Keratinocyte (primary cell): Measurements from ENCODE around the gene C8G. TPM values are rescaled to one million over a fixed set of nuclear protein-coding genes. Genes with fewer than 3 reads are reported as not detected.

ENCODE experiments used
- DNase-seq: peaks from one replicate; pipeline ENCODE4 v3.0.0-alpha.2; 2011; ENCODE audit warnings: low read depth, missing footprints, low spot score
- FAIRE-seq: peaks from 2 replicates; lab custom pipeline; 2011; peaks lifted over from hg19 to GRCh38; lab: Jason Lieb, UNC
- H2AFZ ChIP-seq: 2 replicates; pipeline ENCODE4 v1.6.0; 2012; ENCODE audit warnings: low read length, control low read depth, inconsistent platforms; ENCODE audit not compliant: control insufficient read depth
- H3K27ac ChIP-seq: 2 replicates; pipeline ENCODE4 v1.5.1; 2011; ENCODE audit warnings: low read length; ENCODE audit not compliant: control insufficient read depth, insufficient read depth
- H3K27me3 ChIP-seq: 3 replicates; pipeline ENCODE4 v1.6.0; 2011; ENCODE audit warnings: low read length; ENCODE audit not compliant: control insufficient read depth, insufficient read depth; ENCODE audit errors: extremely low read depth
- H3K36me3 ChIP-seq, 2 experiments: 2 replicates in 1 of 2; 3 replicates in 1 of 2; pipeline ENCODE4 v1.5.1; 2011; ENCODE audit warnings: low read length in 2 of 2, mild to moderate bottlenecking in 1 of 2; ENCODE audit not compliant: control insufficient read depth in 2 of 2, insufficient read depth in 2 of 2; ENCODE audit errors: extremely low read depth in 1 of 2
- H3K4me1 ChIP-seq: 3 replicates; pipeline ENCODE4 v1.5.1; 2011; ENCODE audit warnings: low read length; ENCODE audit not compliant: control insufficient read depth, insufficient read depth; ENCODE audit errors: extremely low read depth
- H3K4me2 ChIP-seq: 3 replicates; pipeline ENCODE4 v1.6.0; 2011; ENCODE audit warnings: low read depth, low read length; ENCODE audit not compliant: control insufficient read depth, insufficient read depth; ENCODE audit errors: extremely low read depth
- H3K4me3 ChIP-seq, 3 experiments: fragments of 200-600 bp in 1 of 3; sonication (generic) in 1 of 3; 2 replicates in 2 of 3; 3 replicates in 1 of 3; pipeline ENCODE4 v1.5.1; 2011 to 2016; ENCODE audit warnings: low read length in 3 of 3, mild to moderate bottlenecking in 3 of 3, control low read depth in 2 of 3, inconsistent platforms in 1 of 3, low read depth in 1 of 3, mixed read lengths in 1 of 3, mixed run types in 1 of 3, moderate library complexity in 1 of 3; ENCODE audit not compliant: control insufficient read depth in 2 of 3, insufficient read depth in 2 of 3; ENCODE audit errors: extremely low read depth in 1 of 3
- H3K79me2 ChIP-seq: 2 replicates; pipeline ENCODE4 v1.6.0; 2012; ENCODE audit warnings: low read length; ENCODE audit not compliant: control insufficient read depth, insufficient read depth
- H3K9ac ChIP-seq: 3 replicates; pipeline ENCODE4 v1.6.0; 2011; ENCODE audit warnings: low read length; ENCODE audit not compliant: control insufficient read depth, insufficient read depth; ENCODE audit errors: extremely low read depth
- H3K9me1 ChIP-seq: 3 replicates; pipeline ENCODE4 v1.6.0; 2011; ENCODE audit warnings: low read length; ENCODE audit not compliant: control insufficient read depth, insufficient read depth; ENCODE audit errors: extremely low read depth
- H3K9me3 ChIP-seq: 2 replicates; pipeline ENCODE4 v1.5.1; 2012; ENCODE audit warnings: low read depth, low read length; ENCODE audit not compliant: control insufficient read depth
- H4K20me1 ChIP-seq: 3 replicates; pipeline ENCODE4 v1.6.0; 2011; ENCODE audit warnings: low read length; ENCODE audit not compliant: control insufficient read depth, insufficient read depth; ENCODE audit errors: extremely low read depth
- EZH2 ChIP-seq: IDR thresholded peaks from one replicate; pipeline ENCODE4 v1.6.1; 2012; ENCODE audit warnings: inconsistent platforms, mild to moderate bottlenecking, low read length, moderate library complexity
- dilution Hi-C: fragments of 300-500 bp; cut with MboI; formaldehyde crosslinking; loops from one replicate; pipeline ENCODE4 v1.7.0; 2020; ENCODE audit warnings: low sequenced_read_pairs; ENCODE audit not compliant: extremely low pct_ligation_motif_present
- polyA plus RNA-seq, 5 experiments: library from polyadenylated mRNA; depleted of rRNA in 3 of 5; stranded (reverse) in 3 of 5; stranded (forward) in 1 of 5; unstranded in 1 of 5; fragments of >200 nt; gene quantifications; 1 replicate in 1 of 5; 2 replicates in 3 of 5; 3 replicates in 1 of 5; pipeline versions ENCODE4 v1.2.1 to v1.2.3, GENCODE V29; 2011 to 2012; ENCODE audit warnings: missing spikeins in 2 of 5, low read depth in 1 of 5, low replicate concordance in 1 of 5
- TF ChIP-seq, protein P1 (sequence below), 3 experiments: IDR thresholded peaks in 1 of 3; conservative IDR thresholded peaks in 1 of 3; optimal IDR thresholded peaks in 1 of 3; 2 replicates in 2 of 3; 3 replicates in 1 of 3; pipeline versions ENCODE3 to v1.5.1; 2011; ENCODE audit warnings: low read length in 3 of 3, mild to moderate bottlenecking in 3 of 3, moderate library complexity in 2 of 3, control low read depth in 1 of 3, inconsistent platforms in 1 of 3; ENCODE audit not compliant: insufficient read depth in 2 of 3; ENCODE audit errors: extremely low read depth in 1 of 3

Gene C8G
- polyA plus RNA-seq, 1 donor (not counting 4 experiments of a cell fraction or from before 2014, with no cell fraction given), result 0.24 TPM

- H3K9ac ChIP-seq, result no peak overlapping the region
- H3K27me3 ChIP-seq, result peaks cover 5% of the 10 kb centered on the region
- dilution Hi-C loops, result no loop called here
- H3K9me1 ChIP-seq, result no peaks in the 10 kb centered on the region
- H3K9me3 ChIP-seq, result no peaks in the 10 kb centered on the region
- no peaks in the 10 kb centered on the region for H4K20me1 ChIP-seq
- no peak overlapping the region for H3K4me2 ChIP-seq
- H2AFZ ChIP-seq, result no peak overlapping the region
- no peak for DNase-seq
- FAIRE-seq, result no peak
- H3K4me3 ChIP-seq, result no peak overlapping the region
- H3K79me2 ChIP-seq, result no peaks in the 10 kb centered on the region
- peaks cover 2% of the 10 kb centered on the region for H3K4me1 ChIP-seq
- H3K36me3 ChIP-seq, result no peaks in the 10 kb centered on the region
- H3K27ac ChIP-seq, result no peak overlapping the region
- no peak for TF ChIP-seq EZH2
- TF ChIP-seq, protein P1, sequence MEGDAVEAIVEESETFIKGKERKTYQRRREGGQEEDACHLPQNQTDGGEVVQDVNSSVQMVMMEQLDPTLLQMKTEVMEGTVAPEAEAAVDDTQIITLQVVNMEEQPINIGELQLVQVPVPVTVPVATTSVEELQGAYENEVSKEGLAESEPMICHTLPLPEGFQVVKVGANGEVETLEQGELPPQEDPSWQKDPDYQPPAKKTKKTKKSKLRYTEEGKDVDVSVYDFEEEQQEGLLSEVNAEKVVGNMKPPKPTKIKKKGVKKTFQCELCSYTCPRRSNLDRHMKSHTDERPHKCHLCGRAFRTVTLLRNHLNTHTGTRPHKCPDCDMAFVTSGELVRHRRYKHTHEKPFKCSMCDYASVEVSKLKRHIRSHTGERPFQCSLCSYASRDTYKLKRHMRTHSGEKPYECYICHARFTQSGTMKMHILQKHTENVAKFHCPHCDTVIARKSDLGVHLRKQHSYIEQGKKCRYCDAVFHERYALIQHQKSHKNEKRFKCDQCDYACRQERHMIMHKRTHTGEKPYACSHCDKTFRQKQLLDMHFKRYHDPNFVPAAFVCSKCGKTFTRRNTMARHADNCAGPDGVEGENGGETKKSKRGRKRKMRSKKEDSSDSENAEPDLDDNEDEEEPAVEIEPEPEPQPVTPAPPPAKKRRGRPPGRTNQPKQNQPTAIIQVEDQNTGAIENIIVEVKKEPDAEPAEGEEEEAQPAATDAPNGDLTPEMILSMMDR (optimal IDR thresholded peaks at IDR 0.05 in 1 of 3, IDR thresholded peaks at IDR 0.05 in 1 of 3, conservative IDR thresholded peaks at IDR 0.05 in 1 of 3; ENCODE audit: extremely low read depth in 1 of 3, insufficient read depth in 2 of 3, low read length in 3 of 3), result no peak
Observed at GRCh38 chr9:136958898-136959850, 14.1 kb downstream of the C8G start.

GRCh38 chr9:136960212-136960937 lies 15.3 kb downstream of the C8G start:
- FAIRE-seq, result no peak
- no peak overlapping the region for H2AFZ ChIP-seq

More at GRCh38 chr9:136960212-136960937, 15.3 kb downstream of the C8G start:
- dilution Hi-C loops, result no loop called here
- peaks cover 8% of the 10 kb centered on the region for H3K4me1 ChIP-seq
- no peaks in the 10 kb centered on the region for H3K9me1 ChIP-seq
- no peak for DNase-seq
- no peaks in the 10 kb centered on the region for H3K9me3 ChIP-seq
- H3K27me3 ChIP-seq, result peaks cover 5% of the 10 kb centered on the region
- H3K27ac ChIP-seq, result no peak overlapping the region
- H3K36me3 ChIP-seq, result no peaks in the 10 kb centered on the region
- H3K79me2 ChIP-seq, result no peaks in the 10 kb centered on the region
- no peak overlapping the region for H3K9ac ChIP-seq
- H3K4me2 ChIP-seq, result no peak overlapping the region
- H4K20me1 ChIP-seq, result no peaks in the 10 kb centered on the region
- TF ChIP-seq EZH2, result no peak
- TF ChIP-seq, protein P1 (optimal IDR thresholded peaks at IDR 0.05 in 1 of 3, IDR thresholded peaks at IDR 0.05 in 1 of 3, conservative IDR thresholded peaks at IDR 0.05 in 1 of 3; ENCODE audit: extremely low read depth in 1 of 3, insufficient read depth in 2 of 3, low read length in 3 of 3), result no peak
- H3K4me3 ChIP-seq, result no peak overlapping the region
